HCT116 (cell line): ENCODE measurements around the gene MBD5. TPM values are rescaled to one million over a fixed set of nuclear protein-coding genes. Genes with fewer than 3 reads are reported as not detected.

ENCODE experiments used
- ATAC-seq: fragments of 200-7000 bp; cut with Tn5 transposase; 2 replicates; pipeline ENCODE4 v1.9.1; 2020; ENCODE audit warnings: mild to moderate bottlenecking, moderate library complexity
- BruUV-seq: library from RNA; stranded (reverse); fragments of 400-500 nt; replicated peaks from 2 replicates; lab custom pipeline; 2021; lab: Mats Ljungman, UMichigan
- CTCF ChIA-PET: fragments of 300-600 bp; sonication (Branson Sonifier 250); formaldehyde crosslinking; loops from one replicate; lab custom pipeline; 2021; ENCODE audit warnings: antibody characterized with exemption; lab: Charles Lee
- POLR2A ChIA-PET: fragments of 300-600, 350-600 bp; sonication (Branson Sonifier 250); formaldehyde crosslinking; loops from one replicate; lab custom pipeline; 2021; ENCODE audit warnings: antibody characterized with exemption; lab: Charles Lee
- RAD21 ChIA-PET, 2 experiments: fragments of 300-600 bp; sonication (Branson Sonifier 250); formaldehyde crosslinking; loops; one replicate each; lab custom pipeline; 2023; ENCODE audit warnings: low total read pairs in 2 of 2; ENCODE audit not compliant: uncharacterized antibody in 2 of 2, unreplicated experiment in 2 of 2, low non-redundant PET in 1 of 2; lab: Charles Lee
- DNase-seq: peaks from one replicate; pipeline ENCODE4 v3.0.0-alpha.2; 2010; ENCODE audit warnings: low read depth, low spot score
- H2AFZ ChIP-seq: fragments of 200-600 bp; shearing (Covaris generic), sonication (generic); 2 replicates; pipeline ENCODE4 v1.6.1; 2017; ENCODE audit warnings: low read depth, mixed run types, mixed read lengths, antibody characterized with exemption, low read length; ENCODE audit not compliant: poor library complexity, severe bottlenecking
- H3K27ac ChIP-seq: 2 replicates; pipeline ENCODE4 v1.5.1; 2012; ENCODE audit warnings: low read depth, low read length
- H3K27me3 ChIP-seq: fragments of 200-600 bp; sonication (generic); 2 replicates; pipeline ENCODE4 v1.6.1; 2016; ENCODE audit warnings: mixed run types, low read length, mixed read lengths; ENCODE audit not compliant: insufficient read depth
- H3K36me3 ChIP-seq, 2 experiments: fragments of 200-500 bp in 1 of 2; fragments of 200-600 bp in 1 of 2; sonication (Bioruptor generic) in 1 of 2; sonication (generic) in 1 of 2; 2 replicates each; pipeline versions ENCODE4 v1.5.1 to v1.6.1; 2014 to 2016; ENCODE audit warnings: low read length in 2 of 2, inconsistent platforms in 1 of 2, mixed read lengths in 1 of 2, mixed run types in 1 of 2; ENCODE audit not compliant: insufficient read depth in 2 of 2, control insufficient read depth in 1 of 2
- H3K4me1 ChIP-seq, 2 experiments: fragments of 200-600 bp in 1 of 2; sonication (generic) in 1 of 2; 2 replicates each; pipeline versions ENCODE4 v1.5.1 to v1.6.1; 2012 to 2017; ENCODE audit warnings: low read length in 2 of 2, inconsistent platforms in 1 of 2, mild to moderate bottlenecking in 1 of 2, mixed read lengths in 1 of 2, mixed run types in 1 of 2, moderate library complexity in 1 of 2; ENCODE audit not compliant: insufficient read depth in 2 of 2, control insufficient read depth in 1 of 2
- H3K4me2 ChIP-seq: fragments of 200-600 bp; sonication (generic); 2 replicates; pipeline ENCODE4 v1.6.1; 2017; ENCODE audit warnings: mixed run types, low read length, mixed read lengths
- H3K4me3 ChIP-seq, 2 experiments: fragments of 200-600 bp in 1 of 2; sonication (generic) in 1 of 2; replicated peaks in 1 of 2; 2 replicates each; pipeline ENCODE4 v1.5.1; 2011 to 2016; ENCODE audit warnings: low read length in 2 of 2, control low read depth in 1 of 2, low read depth in 1 of 2, mild to moderate bottlenecking in 1 of 2, mixed read lengths in 1 of 2, mixed run types in 1 of 2
- H3K79me2 ChIP-seq: fragments of 200-600 bp; sonication (generic); 2 replicates; pipeline ENCODE4 v1.6.1; 2017; ENCODE audit warnings: mild to moderate bottlenecking, mixed run types, low read length, moderate library complexity, mixed read lengths; ENCODE audit not compliant: insufficient read depth
- H3K9ac ChIP-seq: fragments of 200-600 bp; sonication (generic); 2 replicates; pipeline ENCODE4 v1.6.1; 2016; ENCODE audit warnings: low read length, mixed read lengths
- H3K9me2 ChIP-seq: fragments of 200-600 bp; sonication (generic), shearing (Covaris generic); 2 replicates; pipeline ENCODE4 v1.6.1; 2017; ENCODE audit warnings: mixed run types, mild to moderate bottlenecking, moderate library complexity; ENCODE audit not compliant: insufficient read depth
- H3K9me3 ChIP-seq, 2 experiments: fragments of 200-500 bp in 1 of 2; fragments of 200-600 bp in 1 of 2; sonication (Bioruptor generic) in 1 of 2; sonication (generic) in 1 of 2; 2 replicates each; pipeline ENCODE4 v1.6.1; 2014 to 2017; ENCODE audit warnings: low read length in 2 of 2, mixed read lengths in 2 of 2, inconsistent platforms in 1 of 2, low read depth in 1 of 2, mild to moderate bottlenecking in 1 of 2, mixed run types in 1 of 2, moderate library complexity in 1 of 2; ENCODE audit not compliant: control insufficient read depth in 1 of 2, insufficient read depth in 1 of 2
- H4K20me1 ChIP-seq: fragments of 200-600 bp; sonication (generic), shearing (Covaris generic); 2 replicates; pipeline ENCODE4 v1.6.1; 2017; ENCODE audit warnings: mixed run types, mild to moderate bottlenecking, moderate library complexity; ENCODE audit not compliant: insufficient read depth
- ATF3 ChIP-seq: IDR thresholded peaks from 2 replicates; pipeline ENCODE4 v1.6.1; 2012
- CBX3 ChIP-seq: IDR thresholded peaks from 2 replicates; pipeline ENCODE4 v1.6.1; 2012; ENCODE audit warnings: low read depth
- CEBPB ChIP-seq: IDR thresholded peaks from 2 replicates; pipeline ENCODE4 v1.6.1; 2012; ENCODE audit warnings: low read depth
- CTCF ChIP-seq, 3 experiments: fragments of 200-600 bp in 1 of 3; sonication (generic) in 1 of 3; IDR thresholded peaks in 2 of 3; conservative IDR thresholded peaks in 1 of 3; 2 replicates each; pipeline ENCODE4 v1.5.1; 2012 to 2017; ENCODE audit warnings: low read depth in 2 of 3, low read length in 2 of 3, antibody characterized with exemption in 1 of 3, borderline replicate concordance in 1 of 3, control low read depth in 1 of 3, mild to moderate bottlenecking in 1 of 3, mixed read lengths in 1 of 3, mixed run types in 1 of 3, moderate library complexity in 1 of 3; ENCODE audit not compliant: insufficient read depth in 1 of 3
- ELF1 ChIP-seq: IDR thresholded peaks from 2 replicates; pipeline ENCODE4 v1.6.1; 2012; ENCODE audit warnings: low read depth, borderline replicate concordance
- EZH2 ChIP-seq: fragments of 200-600 bp; sonication (generic); IDR thresholded peaks from 2 replicates; pipeline ENCODE4 v1.6.1; 2017; ENCODE audit warnings: antibody characterized with exemption, mixed run types
- FOSL1 ChIP-seq: IDR thresholded peaks from 2 replicates; pipeline ENCODE4 v1.6.1; 2012; ENCODE audit warnings: low read depth
- JUND ChIP-seq: IDR thresholded peaks from 2 replicates; pipeline ENCODE4 v1.6.1; 2012
- MAX ChIP-seq: IDR thresholded peaks from 2 replicates; pipeline ENCODE4 v1.6.1; 2012
- POLR2A ChIP-seq: IDR thresholded peaks from 2 replicates; pipeline ENCODE4 v1.7.0; 2011; ENCODE audit warnings: borderline replicate concordance; ENCODE audit not compliant: insufficient read depth, insufficient read length; ENCODE audit errors: extremely low read depth
- RAD21 ChIP-seq: IDR thresholded peaks from 2 replicates; pipeline ENCODE4 v1.6.1; 2012; ENCODE audit warnings: low read depth, mild to moderate bottlenecking
- SIN3A ChIP-seq: IDR thresholded peaks from 2 replicates; pipeline ENCODE4 v1.6.1; 2012; ENCODE audit warnings: low read depth
- SP1 ChIP-seq: IDR thresholded peaks from 2 replicates; pipeline ENCODE4 v1.6.1; 2012; ENCODE audit warnings: low read depth
- SRF ChIP-seq: IDR thresholded peaks from 2 replicates; pipeline ENCODE4 v1.6.1; 2012; ENCODE audit warnings: low read depth
- TCF7L2 ChIP-seq: IDR thresholded peaks from 2 replicates; pipeline ENCODE4 v1.7.0; 2011; ENCODE audit warnings: borderline replicate concordance, inconsistent platforms; ENCODE audit not compliant: insufficient read depth, insufficient read length; ENCODE audit errors: extremely low read depth
- YY1 ChIP-seq: IDR thresholded peaks from 2 replicates; pipeline ENCODE4 v1.6.1; 2011; ENCODE audit warnings: low read length, low read depth, moderate library complexity, mild to moderate bottlenecking; ENCODE audit not compliant: insufficient replicate concordance; ENCODE audit errors: extremely low read depth
- ZFX ChIP-seq: fragments of 450-650 bp; IDR thresholded peaks from 2 replicates; pipeline ENCODE4 v1.6.1; 2017
- ZNF274 ChIP-seq: fragments of 200-500 bp; sonication (Bioruptor generic); IDR thresholded peaks from 2 replicates; pipeline ENCODE4 v1.6.1; 2014; ENCODE audit warnings: mild to moderate bottlenecking, low read depth, low read length, inconsistent platforms
- intact Hi-C: fragments of 100-400 bp; cut with micrococcal nuclease; formaldehyde crosslinking; loops from 2 replicates; pipeline ENCODE4 v1.10.0; 2022
- total RNA-seq: library from RNA; stranded (reverse); gene quantifications from one replicate; pipeline ENCODE4 v1.2.1, GENCODE V29; 2021; ENCODE audit not compliant: unreplicated experiment

MBD5 gene
- total RNA-seq, 1 experiment from 2014 or later, result 20.5 TPM

- CTCF ChIA-PET, result no interaction called here
Measured at GRCh38 chr2:148493822-148494563, 473.1 kb downstream of the MBD5 start.

More at GRCh38 chr2:148493822-148494563, 473.1 kb downstream of the MBD5 start:
- DNase-seq, result no peak
- Histone ChIP-seq H3K27ac (no peak overlapping the region), H3K79me2 (no peaks in the 10 kb centered on the region), H3K27me3 (no peaks in the 10 kb centered on the region), H2AFZ (no peak overlapping the region), H3K9ac (no peak overlapping the region), H3K4me3 (no peak overlapping the region), H3K9me2 (no peaks in the 10 kb centered on the region), H3K4me2 (no peak overlapping the region), H3K4me1 (no peaks in the 10 kb centered on the region), H4K20me1 (no peaks in the 10 kb centered on the region), H3K9me3 (no peaks in the 10 kb centered on the region), H3K36me3 (no peaks in the 10 kb centered on the region)
- no peak for ATAC-seq
- POLR2A ChIA-PET, result no interaction called here
- RAD21 ChIA-PET, result no interaction called here
- intact Hi-C loops, result no loop called here
- no TSS peak for BruUV-seq
- TF ChIP-seq ZNF274, result no peak
- TF ChIP-seq JUND, result no peak
- TF ChIP-seq SRF, result no peak
- TF ChIP-seq YY1, result no peak
- TF ChIP-seq CEBPB, result no peak
- TF ChIP-seq CTCF (IDR thresholded peaks at IDR 0.05 in 2 of 3, conservative IDR thresholded peaks at IDR 0.05 in 1 of 3; ENCODE audit: borderline replicate concordance in 1 of 3, insufficient read depth in 1 of 3, low read depth in 2 of 3, low read length in 2 of 3), result no peak
- TF ChIP-seq ELF1, result no peak
- TF ChIP-seq POLR2A, result no peak
- TF ChIP-seq CBX3, result no peak
- TF ChIP-seq FOSL1, result no peak
- no peak for TF ChIP-seq MAX
- TF ChIP-seq ATF3, result no peak
- TF ChIP-seq TCF7L2, result no peak
- no peak for TF ChIP-seq SP1
- no peak for TF ChIP-seq RAD21
- TF ChIP-seq ZFX, result no peak
- no peak for TF ChIP-seq SIN3A
- no peak for TF ChIP-seq EZH2
